HG03442 (cell line): Measurements from ENCODE around the gene PLXNA4.

Experiments
- ATAC-seq: cut with Tn5 transposase; IDR thresholded peaks from one replicate; pipeline ENCODE4 v1.9.1; 2021; ENCODE audit warnings: mild to moderate bottlenecking, moderate library complexity; ENCODE audit not compliant: unreplicated experiment

Gene PLXNA4

DNA sequence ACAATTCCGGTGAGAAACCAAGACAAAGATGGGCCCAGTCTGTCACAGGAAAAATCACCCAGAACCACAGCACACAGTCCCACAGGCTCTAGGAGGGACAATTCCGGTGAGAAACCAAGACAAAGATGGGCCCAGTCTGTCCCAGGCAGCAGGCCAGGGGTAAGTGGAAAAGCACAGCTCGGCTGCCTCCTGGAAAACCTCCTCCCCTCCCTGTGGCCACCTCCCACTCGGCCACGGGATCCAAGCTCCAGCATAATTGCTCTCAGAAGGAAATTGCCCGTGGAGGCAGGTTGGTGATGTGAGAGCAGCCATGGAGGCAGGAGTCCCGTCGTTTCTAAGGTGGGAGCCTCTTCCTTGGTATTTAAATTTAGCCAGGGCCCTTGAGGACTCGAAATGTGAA, 95.7 kb downstream of the PLXNA4 start:
- no peak for ATAC-seq

DNA sequence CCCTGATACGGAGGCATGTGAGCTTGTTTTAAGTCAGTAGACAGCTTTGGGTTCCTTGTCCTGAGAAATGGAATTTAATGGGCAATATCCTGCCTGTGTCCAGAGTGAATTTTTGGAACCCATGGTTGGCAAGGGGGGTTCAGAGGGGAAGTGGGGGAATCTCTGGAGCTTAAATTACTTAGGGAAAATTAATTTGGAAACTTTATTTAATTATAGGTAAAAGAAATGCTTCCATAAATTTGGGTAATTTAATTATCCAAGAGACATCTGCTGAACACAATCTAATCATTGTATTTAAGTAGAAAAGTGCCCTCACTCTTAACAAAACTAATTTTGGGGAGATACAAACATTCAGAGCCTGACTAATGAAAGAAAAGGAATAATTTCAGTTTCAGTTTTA, 99.7 kb downstream of the PLXNA4 start:
- ATAC-seq: no peak

GRCh38 chr7:132475669-132476116, 100.6 kb downstream of the PLXNA4 start:
- ATAC-seq: no peak

- ATAC-seq: no peak
These were observed 101.1 kb downstream of the PLXNA4 start for GRCh38 chr7:132475037-132475668.

- no peak for ATAC-seq
These were observed 103.7 kb downstream of the PLXNA4 start for GRCh38 chr7:132472463-132473120.

DNA sequence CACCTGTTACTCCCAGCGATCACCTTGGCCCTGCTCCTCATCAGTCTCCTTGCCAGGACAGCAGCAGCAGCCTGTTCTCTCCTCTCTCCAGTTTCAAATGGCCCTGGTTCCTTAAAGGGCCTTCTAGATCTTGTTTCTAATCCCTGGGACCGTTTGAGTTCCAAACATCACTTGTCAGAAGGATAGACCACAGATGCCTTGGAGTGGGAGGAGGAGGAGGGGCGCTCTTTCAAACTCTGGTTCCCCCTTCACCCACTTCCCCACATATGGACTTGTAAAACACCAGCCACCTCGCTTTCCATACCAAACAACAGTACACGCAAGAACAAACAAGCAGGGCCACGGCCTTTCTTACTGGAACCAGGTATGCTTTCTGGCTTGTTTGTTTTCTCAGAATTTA, 104.8 kb downstream of the PLXNA4 start:
- no peak for ATAC-seq

DNA sequence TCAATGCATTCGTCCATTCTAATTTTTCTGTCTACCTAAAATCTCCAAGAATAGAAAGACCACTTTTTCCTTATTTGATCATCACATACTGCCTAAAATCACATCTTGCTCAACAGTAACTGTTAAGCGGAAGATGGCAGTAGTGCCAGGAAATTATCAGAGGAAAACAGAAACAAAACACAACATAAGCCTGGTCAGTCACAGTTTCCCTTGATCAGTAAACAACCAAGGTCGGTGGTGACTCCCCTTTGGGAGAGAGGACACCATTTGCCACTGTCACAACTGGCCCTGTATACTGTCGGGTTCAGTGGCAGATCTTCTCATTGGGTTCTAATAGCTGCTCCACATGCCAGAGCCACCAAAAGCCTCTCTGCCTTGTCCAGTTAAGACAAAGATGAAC, 106.6 kb downstream of the PLXNA4 start:
- no peak for ATAC-seq

DNA sequence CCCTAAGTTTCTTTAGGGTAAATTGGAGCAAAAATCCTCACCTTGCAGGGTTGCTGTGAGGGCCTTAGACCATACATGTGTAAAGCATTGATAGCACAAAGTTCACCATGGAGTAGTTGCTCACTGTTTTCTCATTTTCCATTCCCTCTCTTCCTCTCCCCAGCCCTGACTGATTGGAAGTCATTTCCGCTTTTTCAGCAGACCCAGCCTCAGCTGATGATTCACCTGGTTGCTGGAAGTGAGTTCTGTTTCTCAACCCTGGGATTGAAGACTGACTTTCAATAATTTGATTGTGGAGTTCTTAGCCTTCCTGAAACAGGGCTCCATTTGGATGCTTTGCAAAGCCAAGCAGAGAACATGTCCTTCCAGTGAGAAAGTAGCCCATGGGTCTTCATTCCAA, 107.0 kb downstream of the PLXNA4 start:
- ATAC-seq: no peak

- no peak for ATAC-seq
These were observed 109.9 kb downstream of the PLXNA4 start for GRCh38 chr7:132466367-132466766.

DNA sequence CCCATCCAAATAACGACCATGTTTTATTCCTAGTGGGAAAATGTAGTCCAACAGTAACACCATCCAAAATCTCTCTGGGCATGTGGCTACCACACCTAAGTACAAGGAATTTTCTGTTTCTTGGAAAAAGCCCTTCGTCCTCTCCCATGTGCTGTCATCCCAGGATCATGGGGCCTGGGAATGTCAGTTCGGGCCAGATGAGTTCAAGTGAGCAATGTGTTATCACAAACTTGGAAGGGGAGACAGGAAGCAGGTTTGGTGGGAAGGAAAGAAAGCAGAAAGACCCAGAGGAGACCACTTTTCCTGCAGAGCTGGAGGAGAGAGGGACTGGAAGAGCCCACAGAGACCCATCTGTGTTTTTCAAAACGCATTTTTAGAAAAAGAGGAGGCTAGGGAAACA, 110.8 kb downstream of the PLXNA4 start:
- ATAC-seq: no peak

DNA sequence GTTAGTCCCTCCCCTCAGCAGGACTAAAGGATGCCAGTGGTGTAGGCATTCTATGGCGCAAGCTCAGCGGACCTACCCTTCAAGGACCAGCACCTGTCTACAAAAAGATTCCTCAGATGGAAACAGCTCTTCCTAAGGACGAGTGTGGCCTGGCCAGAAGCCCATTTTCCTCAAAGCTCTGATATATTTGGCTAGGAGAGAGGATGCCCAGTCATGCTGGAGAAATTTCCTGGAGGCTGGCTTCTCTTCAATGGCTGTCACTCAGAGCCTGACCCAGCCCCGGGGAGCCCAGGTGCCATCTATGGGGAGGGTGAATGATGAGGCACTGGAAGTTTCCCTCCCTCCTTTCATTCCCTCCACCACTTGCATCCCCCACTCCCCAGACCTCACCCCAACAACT, 111.5 kb downstream of the PLXNA4 start:
- ATAC-seq: no peak

DNA sequence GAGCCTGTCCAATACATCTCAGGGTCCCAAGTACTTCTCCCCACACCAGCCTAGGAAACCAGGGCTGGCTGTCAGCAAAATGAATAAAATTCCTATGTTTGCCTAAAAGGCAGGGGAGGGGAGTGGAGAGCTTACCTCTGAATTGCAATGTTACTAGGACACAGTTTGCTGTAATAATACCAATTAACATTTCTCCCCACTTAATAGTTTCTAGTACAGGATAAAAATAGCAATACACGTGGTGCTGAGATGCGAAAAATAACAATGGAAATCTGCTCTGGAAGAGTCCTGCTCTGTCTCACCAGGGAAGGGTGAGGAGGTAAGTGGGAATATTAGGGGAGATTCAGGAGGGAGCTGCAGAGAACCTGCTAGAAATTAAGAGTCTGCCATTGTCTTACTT, 112.3 kb downstream of the PLXNA4 start:
- no peak for ATAC-seq

GRCh38 chr7:132462478-132462877, 113.8 kb downstream of the PLXNA4 start:
- ATAC-seq: no peak

DNA sequence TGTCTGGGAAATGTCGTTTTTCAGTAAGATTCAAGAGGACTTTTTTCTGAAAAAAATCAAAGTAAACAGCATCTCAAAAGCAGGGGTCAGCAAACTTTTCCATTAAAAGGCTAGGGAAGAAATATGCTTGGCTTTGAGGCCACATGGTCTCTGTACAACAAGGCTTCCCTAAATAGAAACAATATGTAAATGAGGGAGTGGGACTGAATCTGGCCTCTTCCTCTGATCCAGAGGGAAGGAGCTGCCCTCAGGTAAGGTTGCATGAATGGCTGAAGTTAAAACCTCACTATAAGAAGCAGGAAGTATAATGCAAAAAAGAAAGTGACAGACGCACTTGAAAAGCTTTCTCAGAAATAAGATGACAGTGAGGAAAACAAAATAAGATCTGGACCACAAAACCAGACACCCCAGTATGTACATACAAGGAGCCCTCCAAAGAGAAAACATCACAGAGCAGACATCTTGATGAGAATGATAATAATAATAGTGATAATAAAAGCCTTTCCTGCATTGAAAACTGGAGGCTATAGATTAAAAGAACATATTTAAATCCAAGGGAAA, 115.2 kb downstream of the PLXNA4 start:
- no peak for ATAC-seq

DNA sequence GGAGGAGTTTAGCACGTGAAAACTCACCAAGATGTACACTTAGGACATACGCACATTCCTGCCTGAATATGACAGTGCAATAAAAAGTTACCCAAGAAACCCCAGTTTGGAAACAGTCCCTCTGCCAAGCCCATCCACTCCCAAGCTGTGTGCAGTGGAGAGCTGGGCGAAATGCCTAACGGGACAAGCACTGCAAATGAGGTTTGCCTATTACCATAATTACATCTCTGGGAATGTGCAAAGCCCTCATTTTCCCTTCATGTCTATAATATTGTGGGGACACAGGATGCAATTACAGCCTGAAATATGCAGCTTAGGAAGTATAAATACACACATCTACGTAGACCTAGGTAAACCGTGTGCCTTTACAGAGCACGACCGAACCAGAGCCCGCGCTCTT, 117.5 kb downstream of the PLXNA4 start:
- ATAC-seq: no peak

- no peak for ATAC-seq
These were observed 118.6 kb downstream of the PLXNA4 start for GRCh38 chr7:132457658-132458057.

DNA sequence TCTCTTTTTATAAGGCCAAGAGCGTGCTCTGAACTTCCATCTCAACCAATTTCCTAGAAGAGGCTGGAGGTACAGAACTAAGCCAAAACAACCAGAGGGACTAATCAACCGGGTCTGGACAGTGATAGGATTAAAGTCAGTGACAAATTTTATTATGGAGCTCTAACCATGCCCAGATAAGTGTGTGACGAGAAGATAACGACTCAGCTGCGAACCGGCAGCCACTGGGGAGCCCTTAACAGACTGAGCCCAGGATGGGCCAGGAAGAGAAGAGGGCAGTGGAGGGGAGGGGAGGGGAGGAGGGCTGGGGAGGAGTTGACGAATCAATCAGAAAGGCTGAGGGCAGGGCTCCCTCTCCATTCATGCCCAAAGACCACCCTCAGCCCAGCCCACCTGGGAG, 119.9 kb downstream of the PLXNA4 start:
- ATAC-seq: no peak

GRCh38 chr7:132455378-132455777, 120.9 kb downstream of the PLXNA4 start:
- ATAC-seq: no peak

GRCh38 chr7:132453826-132454225, 122.4 kb downstream of the PLXNA4 start:
- no peak for ATAC-seq

- no peak for ATAC-seq
These were observed 125.1 kb downstream of the PLXNA4 start for GRCh38 chr7:132451161-132451560.

DNA sequence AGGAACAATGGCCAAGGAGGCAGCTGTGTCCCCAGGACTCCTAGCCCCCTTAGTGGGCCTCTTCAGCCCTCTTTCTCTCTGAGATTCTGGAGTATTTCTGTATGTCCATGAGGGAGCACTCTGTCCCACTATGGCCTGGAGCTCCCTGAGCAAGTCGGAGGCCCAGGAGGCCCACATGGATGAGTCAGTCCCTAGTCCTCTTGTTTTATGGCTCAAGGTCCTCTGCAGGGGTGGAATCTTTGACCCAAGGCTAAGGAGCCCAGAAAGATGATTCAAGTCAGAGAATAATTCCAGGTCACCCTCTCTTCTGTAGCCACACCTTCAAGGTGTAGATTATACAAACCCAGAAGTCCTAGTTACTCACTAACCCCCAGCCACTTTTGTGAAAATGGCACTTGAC, 125.6 kb downstream of the PLXNA4 start:
- ATAC-seq: no peak

DNA sequence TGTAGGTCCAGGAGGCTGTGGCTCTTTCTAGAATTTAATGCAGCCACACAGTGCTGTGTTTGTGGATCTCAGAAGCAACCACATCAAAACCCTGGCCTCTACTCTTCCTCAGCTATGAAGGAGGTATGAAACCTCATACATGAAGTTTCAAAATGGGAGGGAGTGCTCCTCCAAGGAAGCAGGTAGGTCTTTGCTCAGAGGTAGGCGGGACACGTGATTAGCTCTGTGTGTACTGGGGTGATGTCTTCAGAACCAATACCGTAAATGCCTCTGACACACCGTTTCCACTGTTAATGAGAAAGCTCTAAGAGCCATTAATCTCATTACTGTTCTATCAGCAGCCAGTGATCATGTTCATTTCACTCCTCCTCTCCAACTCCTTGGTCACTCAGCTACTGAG, 126.1 kb downstream of the PLXNA4 start:
- no peak for ATAC-seq
